SU-DHL-6 (cell line): Measurements from ENCODE around the gene IL1RN.

ENCODE experiments used
- H2AFZ ChIP-seq: fragments of 200-600 bp; sonication (generic); 2 replicates; pipeline ENCODE4 v1.6.1; 2014; ENCODE audit warnings: low read depth, mild to moderate bottlenecking, moderate library complexity, mixed read lengths, antibody characterized with exemption, low read length; ENCODE audit not compliant: severe bottlenecking
- H3F3A ChIP-seq: fragments of 200-600 bp; shearing (Covaris generic); 2 replicates; pipeline ENCODE4 v1.6.0; 2016; ENCODE audit warnings: antibody characterized with exemption, mild to moderate bottlenecking; ENCODE audit not compliant: insufficient read depth
- H3K27ac ChIP-seq: fragments of 200-600 bp; sonication (generic); 2 replicates; pipeline ENCODE4 v1.5.1; 2016; ENCODE audit warnings: low read depth, mild to moderate bottlenecking, low read length, moderate library complexity, mixed read lengths
- H3K27me3 ChIP-seq: fragments of 200-600 bp; sonication (generic), shearing (Covaris generic); 2 replicates; pipeline ENCODE4 v1.6.0; 2014; ENCODE audit warnings: mild to moderate bottlenecking, low read length
- H3K36me3 ChIP-seq: fragments of 200-600 bp; sonication (generic); 2 replicates; pipeline ENCODE4 v1.6.1; 2014; ENCODE audit warnings: mild to moderate bottlenecking, low read length, mixed read lengths
- H3K4me2 ChIP-seq: fragments of 300-600, 200-600 bp; shearing (Covaris generic), sonication (generic); 2 replicates; pipeline ENCODE4 v1.6.0; 2014; ENCODE audit warnings: low read length, low read depth, mild to moderate bottlenecking; ENCODE audit not compliant: poor library complexity, severe bottlenecking
- H3K4me3 ChIP-seq: fragments of 200-600 bp; sonication (generic); 2 replicates; pipeline ENCODE4 v1.5.1; 2014; ENCODE audit warnings: antibody characterized with exemption, low read length, mild to moderate bottlenecking, mixed read lengths; ENCODE audit not compliant: insufficient read depth, poor library complexity, severe bottlenecking
- H3K79me2 ChIP-seq: fragments of 200-600 bp; sonication (generic); 2 replicates; pipeline ENCODE4 v1.6.1; 2014; ENCODE audit warnings: mild to moderate bottlenecking, low read length, moderate library complexity; ENCODE audit not compliant: insufficient read depth
- H3K9ac ChIP-seq: fragments of 200-600 bp; sonication (generic); 2 replicates; pipeline ENCODE4 v1.7.0; 2014; ENCODE audit warnings: mild to moderate bottlenecking, low read length
- H3K9me2 ChIP-seq: fragments of 200-600 bp; sonication (generic); replicated peaks from 2 replicates; pipeline ENCODE4 v1.6.1; 2014; ENCODE audit warnings: low read length; ENCODE audit not compliant: insufficient read depth
- H3K9me3 ChIP-seq: fragments of 200-600 bp; sonication (generic); 2 replicates; pipeline ENCODE4 v1.6.1; 2014; ENCODE audit warnings: low read length, mixed read lengths; ENCODE audit not compliant: insufficient read depth
- H4K20me1 ChIP-seq: fragments of 200-600 bp; sonication (generic); 2 replicates; pipeline ENCODE4 v1.6.1; 2014; ENCODE audit warnings: low read depth, mild to moderate bottlenecking, antibody characterized with exemption, low read length, moderate library complexity, mixed read lengths
- CTCF ChIP-seq: fragments of 200-600 bp; sonication (generic); IDR thresholded peaks from one replicate; pipeline ENCODE4 v1.5.1; 2017; ENCODE audit warnings: antibody characterized with exemption, mild to moderate bottlenecking, low read length, moderate library complexity; ENCODE audit not compliant: insufficient read depth, poor library complexity, severe bottlenecking
- EZH2phosphoT487 ChIP-seq: fragments of 200-600 bp; sonication (generic), shearing (Covaris generic); conservative IDR thresholded peaks from 2 replicates; pipeline ENCODE4 v1.6.1; 2018; ENCODE audit warnings: mild to moderate bottlenecking, antibody characterized with exemption, low read length, moderate library complexity, mixed read lengths

The IL1RN gene

GRCh38 chr2:113113807-113114206, 13.6 kb upstream of the IL1RN start:
- Histone ChIP-seq H3F3A (no peaks in the 10 kb centered on the region), H3K79me2 (no peaks in the 10 kb centered on the region), H3K4me3 (no peak overlapping the region), H3K9me2 (no peaks in the 10 kb centered on the region), H4K20me1 (no peaks in the 10 kb centered on the region), H3K27me3 (no peaks in the 10 kb centered on the region), H2AFZ (no peak overlapping the region), H3K9ac (no peak overlapping the region), H3K27ac (no peak overlapping the region), H3K9me3 (no peaks in the 10 kb centered on the region), H3K36me3 (no peaks in the 10 kb centered on the region), H3K4me2 (no peak overlapping the region)
- no peak for TF ChIP-seq EZH2phosphoT487
- TF ChIP-seq CTCF = no peak

GRCh38 chr2:113114224-113114945, 13.0 kb upstream of the IL1RN start:
- Histone ChIP-seq H3K27me3 (no peaks in the 10 kb centered on the region), H3K9me3 (no peaks in the 10 kb centered on the region), H3K27ac (no peak overlapping the region), H4K20me1 (no peaks in the 10 kb centered on the region), H3K4me3 (no peak overlapping the region), H3K4me2 (no peak overlapping the region), H3K79me2 (no peaks in the 10 kb centered on the region), H3K36me3 (no peaks in the 10 kb centered on the region), H2AFZ (no peak overlapping the region), H3K9ac (no peak overlapping the region), H3F3A (no peaks in the 10 kb centered on the region), H3K9me2 (no peaks in the 10 kb centered on the region)
- TF ChIP-seq EZH2phosphoT487 = no peak
- no peak for TF ChIP-seq CTCF

DNA sequence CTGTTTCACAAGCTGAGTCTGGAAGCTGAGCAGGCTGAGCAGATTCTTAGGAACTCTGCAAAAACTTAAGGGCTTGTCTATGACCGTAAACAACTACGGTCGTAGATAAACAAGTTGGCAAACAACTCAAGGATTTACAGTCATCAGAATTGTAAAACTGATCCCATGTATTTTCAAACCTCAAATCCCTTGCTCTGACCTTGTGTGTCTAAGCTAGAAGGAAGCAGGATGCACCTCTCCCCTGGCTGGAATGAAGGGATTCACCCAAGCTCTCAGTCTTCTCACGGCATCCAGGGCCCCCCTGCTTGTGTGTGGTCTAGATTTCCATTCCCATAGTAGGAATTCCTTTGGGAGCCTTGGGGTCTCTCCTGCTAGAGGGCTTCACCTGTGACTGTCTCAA, 12.4 kb upstream of the IL1RN start:
- H3K9ac ChIP-seq = no peak overlapping the region
- no peak overlapping the region for H3K4me2 ChIP-seq
- TF ChIP-seq CTCF = no peak
- TF ChIP-seq EZH2phosphoT487 = no peak
- no peaks in the 10 kb centered on the region for H3K9me2 ChIP-seq
- H4K20me1 ChIP-seq = no peaks in the 10 kb centered on the region
- no peaks in the 10 kb centered on the region for H3K36me3 ChIP-seq
- H2AFZ ChIP-seq = no peak overlapping the region
- H3K4me3 ChIP-seq = no peak overlapping the region
- H3F3A ChIP-seq = no peaks in the 10 kb centered on the region
- H3K27me3 ChIP-seq = no peaks in the 10 kb centered on the region
- no peaks in the 10 kb centered on the region for H3K79me2 ChIP-seq
- H3K9me3 ChIP-seq = no peaks in the 10 kb centered on the region
- no peak overlapping the region for H3K27ac ChIP-seq
